Measurements from ENCODE around the gene FCHO2.
"Not testable (repeated sequence)": the region's sequence is repeated elsewhere in the genome, so short reads cannot be mapped to it uniquely, and the experiment has no call there.

The FCHO2 gene

GRCh38 chr5:72955143-72955767, 586 bp upstream of the FCHO2 start:
- DNase-seq (ENCODE audit: low spot score): no peak
- H3K27ac ChIP-seq (ENCODE audit: poor library complexity, severe bottlenecking): peak overlapping the region; percentile 89

DNA sequence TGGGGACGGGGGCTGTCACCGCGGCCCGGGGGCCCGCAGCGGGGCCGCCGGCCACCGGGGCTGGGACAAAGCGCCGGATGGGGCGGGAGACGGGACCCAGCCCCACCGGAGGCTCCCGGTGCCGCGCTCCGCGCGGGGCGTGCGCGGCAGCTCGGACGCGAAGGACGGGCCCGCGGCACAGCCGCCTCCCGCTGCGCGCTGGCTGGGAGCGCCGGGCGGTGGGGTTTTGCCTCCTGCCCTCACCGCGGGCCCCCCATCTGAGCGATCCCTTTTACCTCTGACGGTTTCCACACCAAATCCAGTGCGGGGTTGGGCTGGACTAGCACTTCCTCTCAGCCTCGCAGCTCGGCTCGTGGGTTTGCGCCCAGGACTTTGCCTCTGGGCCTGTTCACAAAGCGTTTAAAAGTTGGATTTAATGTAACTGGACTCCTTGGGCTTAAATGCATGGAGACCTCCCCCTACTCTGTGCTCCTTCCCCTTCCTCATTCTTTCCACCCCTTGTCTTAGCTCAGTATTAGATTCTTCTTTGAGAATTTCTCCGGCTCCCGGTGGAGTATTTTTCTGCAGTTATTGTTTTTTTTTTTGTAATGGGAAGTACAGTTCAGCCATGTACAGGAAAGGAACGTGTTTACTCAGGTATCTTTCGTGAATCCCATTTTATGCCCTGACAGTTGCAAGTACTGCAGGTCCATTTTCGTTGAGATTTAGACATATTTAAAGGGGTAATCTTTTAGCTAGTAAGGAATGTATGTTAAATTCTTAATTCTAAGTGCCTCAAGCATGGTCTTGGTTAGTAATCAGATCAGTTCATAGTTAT, 691 bp downstream of the FCHO2 start:
- peak; percentile 70 for DNase-seq (ENCODE audit: low spot score)
- peak overlapping the region; percentile 89 for H3K27ac ChIP-seq (ENCODE audit: poor library complexity, severe bottlenecking)

More at GRCh38 chr5:72955143-72955767, 586 bp upstream of the FCHO2 start:
- peak; percentile 5 for ATAC-seq (ENCODE audit: low read depth)
- TF ChIP-seq, protein P1, sequence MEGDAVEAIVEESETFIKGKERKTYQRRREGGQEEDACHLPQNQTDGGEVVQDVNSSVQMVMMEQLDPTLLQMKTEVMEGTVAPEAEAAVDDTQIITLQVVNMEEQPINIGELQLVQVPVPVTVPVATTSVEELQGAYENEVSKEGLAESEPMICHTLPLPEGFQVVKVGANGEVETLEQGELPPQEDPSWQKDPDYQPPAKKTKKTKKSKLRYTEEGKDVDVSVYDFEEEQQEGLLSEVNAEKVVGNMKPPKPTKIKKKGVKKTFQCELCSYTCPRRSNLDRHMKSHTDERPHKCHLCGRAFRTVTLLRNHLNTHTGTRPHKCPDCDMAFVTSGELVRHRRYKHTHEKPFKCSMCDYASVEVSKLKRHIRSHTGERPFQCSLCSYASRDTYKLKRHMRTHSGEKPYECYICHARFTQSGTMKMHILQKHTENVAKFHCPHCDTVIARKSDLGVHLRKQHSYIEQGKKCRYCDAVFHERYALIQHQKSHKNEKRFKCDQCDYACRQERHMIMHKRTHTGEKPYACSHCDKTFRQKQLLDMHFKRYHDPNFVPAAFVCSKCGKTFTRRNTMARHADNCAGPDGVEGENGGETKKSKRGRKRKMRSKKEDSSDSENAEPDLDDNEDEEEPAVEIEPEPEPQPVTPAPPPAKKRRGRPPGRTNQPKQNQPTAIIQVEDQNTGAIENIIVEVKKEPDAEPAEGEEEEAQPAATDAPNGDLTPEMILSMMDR (IDR thresholded peaks at IDR 0.05; ENCODE audit: poor library complexity, severe bottlenecking): no peak
- Histone ChIP-seq H3K4me3 (ENCODE audit: severe bottlenecking) (peak overlapping the region; percentile 85), H3K4me1 (ENCODE audit: insufficient read depth, poor library complexity, severe bottlenecking) (peaks cover 49% of the 10 kb centered on the region), H3K27me3 (ENCODE audit: insufficient read depth, poor library complexity, severe bottlenecking) (no peaks in the 10 kb centered on the region), H3K9me3 (ENCODE audit: severe bottlenecking) (no peaks in the 10 kb centered on the region), H3K36me3 (ENCODE audit: low read depth) (0 out of 2 replicates have a peak, but pooled peaks cover 3% of the 10 kb centered on the region)

DNA sequence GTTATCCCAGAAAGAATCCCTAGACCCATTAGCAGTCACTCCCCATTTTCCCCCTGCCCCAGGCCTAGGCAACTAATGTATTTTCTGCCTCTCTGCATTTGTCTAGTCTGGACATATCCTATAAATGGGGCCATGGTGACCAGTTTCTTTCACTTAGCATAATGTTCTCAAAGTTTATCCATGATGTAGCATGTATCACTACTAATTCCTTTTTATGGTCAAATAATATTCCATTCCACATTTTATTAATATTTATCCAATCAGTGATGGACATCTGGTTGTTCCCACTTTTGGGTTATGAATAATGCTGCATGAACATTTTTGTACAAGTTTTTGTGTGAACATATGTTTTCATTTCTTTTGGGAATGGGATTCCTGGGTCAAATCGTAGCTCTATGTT, 1.5 kb downstream of the FCHO2 start:
- Histone ChIP-seq H3K9me3 (ENCODE audit: severe bottlenecking) (no peaks in the 10 kb centered on the region), H3K4me3 (ENCODE audit: severe bottlenecking) (peak overlapping the region; percentile 85), H3K27ac (ENCODE audit: poor library complexity, severe bottlenecking) (peak overlapping the region; percentile 89)

More for the DNA sequence above, 691 bp downstream of the FCHO2 start:
- Histone ChIP-seq H3K4me1 (ENCODE audit: insufficient read depth, poor library complexity, severe bottlenecking) (peaks cover 40% of the 10 kb centered on the region), H3K27me3 (ENCODE audit: insufficient read depth, poor library complexity, severe bottlenecking) (no peaks in the 10 kb centered on the region), H3K36me3 (ENCODE audit: low read depth) (peaks cover 7% of the 10 kb centered on the region; the same call in 1 of the 2 replicates), H3K4me3 (ENCODE audit: severe bottlenecking) (peak overlapping the region; percentile 85), H3K9me3 (ENCODE audit: severe bottlenecking) (no peaks in the 10 kb centered on the region)
- TF ChIP-seq, protein P1 (IDR thresholded peaks at IDR 0.05; ENCODE audit: poor library complexity, severe bottlenecking): no peak
- peak; percentile 24 for ATAC-seq (ENCODE audit: low read depth)

GRCh38 chr5:72959257-72959656, 3.4 kb downstream of the FCHO2 start:
- no peaks in the 10 kb centered on the region for H3K9me3 ChIP-seq (ENCODE audit: severe bottlenecking)
- H3K4me3 ChIP-seq (ENCODE audit: severe bottlenecking): no peak overlapping the region
- no peak for DNase-seq (ENCODE audit: low spot score)
- no peaks in the 10 kb centered on the region for H3K27me3 ChIP-seq (ENCODE audit: insufficient read depth, poor library complexity, severe bottlenecking)
- H3K4me1 ChIP-seq (ENCODE audit: insufficient read depth, poor library complexity, severe bottlenecking): peaks cover 15% of the 10 kb centered on the region
- H3K36me3 ChIP-seq (ENCODE audit: low read depth): peaks cover 11% of the 10 kb centered on the region
- TF ChIP-seq, protein P1 (IDR thresholded peaks at IDR 0.05; ENCODE audit: poor library complexity, severe bottlenecking): no peak
- ATAC-seq (ENCODE audit: low read depth): no peak
- H3K27ac ChIP-seq (ENCODE audit: poor library complexity, severe bottlenecking): no peak overlapping the region

More for the DNA sequence above, 1.5 kb downstream of the FCHO2 start:
- Histone ChIP-seq H3K36me3 (ENCODE audit: low read depth) (peaks cover 11% of the 10 kb centered on the region), H3K27me3 (ENCODE audit: insufficient read depth, poor library complexity, severe bottlenecking) (no peaks in the 10 kb centered on the region), H3K4me1 (ENCODE audit: insufficient read depth, poor library complexity, severe bottlenecking) (peaks cover 32% of the 10 kb centered on the region)
- no peak for ATAC-seq (ENCODE audit: low read depth)
- TF ChIP-seq, protein P1 (IDR thresholded peaks at IDR 0.05; ENCODE audit: poor library complexity, severe bottlenecking): no peak
- DNase-seq (ENCODE audit: low spot score): no peak

- not testable (repeated sequence) for ATAC-seq (ENCODE audit: low read depth)
These were observed 18.6 kb downstream of the FCHO2 start for GRCh38 chr5:72974481-72974880.

GRCh38 chr5:72976810-72977209, 21.0 kb downstream of the FCHO2 start:
- not testable (repeated sequence) for H3K36me3 ChIP-seq (ENCODE audit: low read depth); DNase-seq (ENCODE audit: low spot score); H3K27me3 ChIP-seq (ENCODE audit: insufficient read depth, poor library complexity, severe bottlenecking); H3K9me3 ChIP-seq (ENCODE audit: severe bottlenecking); H3K4me3 ChIP-seq (ENCODE audit: severe bottlenecking); ATAC-seq (ENCODE audit: low read depth); H3K27ac ChIP-seq (ENCODE audit: poor library complexity, severe bottlenecking); H3K4me1 ChIP-seq (ENCODE audit: insufficient read depth, poor library complexity, severe bottlenecking)

More at GRCh38 chr5:72974481-72974880, 18.6 kb downstream of the FCHO2 start:
- H3K36me3 ChIP-seq (ENCODE audit: low read depth): peaks cover 22% of the 10 kb centered on the region
- not testable (repeated sequence) for H3K27ac ChIP-seq (ENCODE audit: poor library complexity, severe bottlenecking); DNase-seq (ENCODE audit: low spot score); H3K4me1 ChIP-seq (ENCODE audit: insufficient read depth, poor library complexity, severe bottlenecking); H3K4me3 ChIP-seq (ENCODE audit: severe bottlenecking); H3K27me3 ChIP-seq (ENCODE audit: insufficient read depth, poor library complexity, severe bottlenecking); H3K9me3 ChIP-seq (ENCODE audit: severe bottlenecking)

Measured in RWPE2 (cell line).